WTC11 (cell line): Measurements from ENCODE around the gene GUCY1A2. TPM values are rescaled to one million over a fixed set of nuclear protein-coding genes. Genes with fewer than 3 reads are reported as not detected.

Experiments
- ATAC-seq: fragments of 200-7000 bp; cut with Tn5 transposase; 2 replicates; pipeline ENCODE4 v1.10.0; 2021; ENCODE audit warnings: mild to moderate bottlenecking, moderate library complexity
- CTCF ChIA-PET: fragments of 300-600 bp; sonication (Branson Sonifier 250); formaldehyde crosslinking; loops from one replicate; lab custom pipeline; 2021; ENCODE audit warnings: antibody characterized with exemption; lab: Charles Lee
- POLR2A ChIA-PET: fragments of 350-600 bp; sonication (Branson Sonifier 250); formaldehyde crosslinking; loops from one replicate; lab custom pipeline; 2021; ENCODE audit warnings: antibody characterized with exemption; lab: Charles Lee
- DNase-seq: peaks from one replicate; pipeline ENCODE4 v3.0.0; 2021; ENCODE audit warnings: low spot score
- H3K27ac Mint-ChIP-seq: 2 replicates; pipeline ENCODE4 v1.8.0; 2021; ENCODE audit warnings: mixed read lengths
- H3K27me3 Mint-ChIP-seq: 2 replicates; pipeline ENCODE4 v1.8.0; 2021; ENCODE audit warnings: low read depth, mild to moderate bottlenecking, moderate library complexity, mixed read lengths
- H3K36me3 Mint-ChIP-seq: 2 replicates; pipeline ENCODE4 v1.8.0; 2021; ENCODE audit warnings: mixed read lengths
- H3K4me1 Mint-ChIP-seq: 2 replicates; pipeline ENCODE4 v1.8.0; 2022; ENCODE audit warnings: mixed read lengths
- H3K4me3 Mint-ChIP-seq: 2 replicates; pipeline ENCODE4 v1.8.0; 2021; ENCODE audit warnings: mild to moderate bottlenecking, moderate library complexity, mixed read lengths
- H3K9me3 Mint-ChIP-seq: 2 replicates; pipeline ENCODE4 v1.8.0; 2021; ENCODE audit warnings: mixed read lengths
- ATF2 ChIP-seq: sonication (generic); formaldehyde crosslinking; IDR thresholded peaks from 2 replicates; pipeline ENCODE4 v1.8.1; 2022; ENCODE audit warnings: low read depth, missing genetic modification reagents, borderline replicate concordance
- CDX4 ChIP-seq: fragments of 250-450 bp; sonication (Bioruptor Pico); IDR thresholded peaks from 2 replicates; pipeline ENCODE4 v1.9.0; 2021; ENCODE audit warnings: moderate library complexity, mild to moderate bottlenecking, inconsistent platforms, borderline replicate concordance
- E2F4 ChIP-seq: sonication (generic); formaldehyde crosslinking; IDR thresholded peaks from 2 replicates; pipeline ENCODE4 v1.8.1; 2022; ENCODE audit warnings: low read depth, mild to moderate bottlenecking, moderate library complexity, missing genetic modification reagents, borderline replicate concordance
- E2F5 ChIP-seq: sonication (generic); formaldehyde crosslinking; IDR thresholded peaks from 2 replicates; pipeline ENCODE4 v1.8.1; 2022; ENCODE audit warnings: mild to moderate bottlenecking, moderate library complexity, missing genetic modification reagents
- FOXP1 ChIP-seq: sonication (generic); formaldehyde crosslinking; IDR thresholded peaks from 2 replicates; pipeline ENCODE4 v1.8.0; 2022; ENCODE audit warnings: missing genetic modification reagents, mild to moderate bottlenecking, moderate library complexity, borderline replicate concordance
- KAT7 ChIP-seq: sonication (generic); formaldehyde crosslinking; IDR thresholded peaks from 2 replicates; pipeline ENCODE4 v1.8.1; 2023; ENCODE audit warnings: missing genetic modification reagents, mild to moderate bottlenecking, borderline replicate concordance
- NFYB ChIP-seq: sonication (generic); formaldehyde crosslinking; conservative IDR thresholded peaks from 2 replicates; pipeline ENCODE4 v1.8.0; 2022; ENCODE audit warnings: low read depth, missing genetic modification reagents
- NR1H2 ChIP-seq: sonication (generic); formaldehyde crosslinking; IDR thresholded peaks from 2 replicates; pipeline ENCODE4 v1.9.0; 2021; ENCODE audit warnings: mild to moderate bottlenecking, moderate library complexity, missing genetic modification reagents
- NR2C2 ChIP-seq: sonication (generic); formaldehyde crosslinking; IDR thresholded peaks from 2 replicates; pipeline ENCODE4 v1.8.0; 2022; ENCODE audit warnings: mild to moderate bottlenecking, missing genetic modification reagents
- OVOL2 ChIP-seq: fragments of 250-450 bp; sonication (Bioruptor Pico); IDR thresholded peaks from 2 replicates; pipeline ENCODE4 v1.9.0; 2021; ENCODE audit warnings: mild to moderate bottlenecking, borderline replicate concordance
- SMAD3 ChIP-seq: sonication (generic); formaldehyde crosslinking; IDR thresholded peaks from 2 replicates; pipeline ENCODE4 v1.8.0; 2022; ENCODE audit warnings: missing genetic modification reagents, mild to moderate bottlenecking, borderline replicate concordance
- TCF7 ChIP-seq: sonication (generic); formaldehyde crosslinking; IDR thresholded peaks from 2 replicates; pipeline ENCODE4 v1.8.0; 2022; ENCODE audit warnings: mild to moderate bottlenecking, low read depth, missing genetic modification reagents, moderate library complexity
- USF2 ChIP-seq: sonication (generic); formaldehyde crosslinking; IDR thresholded peaks from 2 replicates; pipeline ENCODE4 v1.8.1; 2023; ENCODE audit warnings: mild to moderate bottlenecking, missing genetic modification reagents, moderate library complexity
- ZBTB21 ChIP-seq: sonication (generic); formaldehyde crosslinking; IDR thresholded peaks from 2 replicates; pipeline ENCODE4 v1.8.1; 2023; ENCODE audit warnings: mild to moderate bottlenecking, missing genetic modification reagents, borderline replicate concordance
- ZBTB43 ChIP-seq: sonication (generic); formaldehyde crosslinking; IDR thresholded peaks from 2 replicates; pipeline ENCODE4 v1.8.1; 2023; ENCODE audit warnings: mild to moderate bottlenecking, missing genetic modification reagents
- ZMAT4 ChIP-seq: fragments of 250-450 bp; sonication (Bioruptor Pico); IDR thresholded peaks from 2 replicates; pipeline ENCODE4 v1.9.0; 2021; ENCODE audit warnings: mild to moderate bottlenecking
- ZNF232 ChIP-seq: sonication (generic); formaldehyde crosslinking; IDR thresholded peaks from 2 replicates; pipeline ENCODE4 v1.8.0; 2022; ENCODE audit warnings: mild to moderate bottlenecking, missing genetic modification reagents
- ZNF396 ChIP-seq: fragments of 250-450 bp; sonication (Bioruptor Pico); IDR thresholded peaks from 2 replicates; pipeline ENCODE4 v1.8.0; 2021; ENCODE audit warnings: mild to moderate bottlenecking, moderate library complexity, borderline replicate concordance
- ZNF416 ChIP-seq: fragments of 250-450 bp; sonication (Bioruptor Pico); IDR thresholded peaks from 2 replicates; pipeline ENCODE4 v1.9.0; 2021; ENCODE audit warnings: mild to moderate bottlenecking, inconsistent platforms
- ZNF532 ChIP-seq: fragments of 250-450 bp; sonication (Bioruptor Pico); IDR thresholded peaks from 2 replicates; pipeline ENCODE4 v1.9.0; 2021; ENCODE audit warnings: mild to moderate bottlenecking, borderline replicate concordance
- ZNF671 ChIP-seq: fragments of 250-450 bp; sonication (Bioruptor Pico); IDR thresholded peaks from 2 replicates; pipeline ENCODE4 v1.8.0; 2021; ENCODE audit warnings: mild to moderate bottlenecking
- ZSCAN18 ChIP-seq: fragments of 250-450 bp; sonication (Bioruptor Pico); IDR thresholded peaks from 2 replicates; pipeline ENCODE4 v2.1.2; 2022; ENCODE audit warnings: mild to moderate bottlenecking, moderate library complexity
- total RNA-seq: library from RNA; stranded (reverse); gene quantifications from 3 replicates; pipeline ENCODE4 v1.2.3, GENCODE V29; 2021

GUCY1A2 gene
- total RNA-seq, 1 experiment from 2014 or later: 0.90 TPM

GRCh38 chr11:107042748-107043147 is 24.5 kb upstream of the GUCY1A2 start (continued):
- TF ChIP-seq ZSCAN18: no peak
- no peak for TF ChIP-seq USF2
- no peak for TF ChIP-seq NFYB (CRISPR knock-in tag)

- no peaks in the 10 kb centered on the region for H3K4me1 Mint-ChIP-seq
- H3K36me3 Mint-ChIP-seq: peaks cover 5% of the 10 kb centered on the region; the same call in 1 of the 2 replicates
- ChIA-PET POLR2A (interaction anchor here (0.7 kb wide), 1 partner anchor 539 kb away, joined by 4 read pairs; no protein-coding TSS in a partner anchor), CTCF (no interaction called here)
- H3K4me3 Mint-ChIP-seq: no peak overlapping the region
- no peaks in the 10 kb centered on the region for H3K27me3 Mint-ChIP-seq
- ATAC-seq (no peak), DNase-seq (no peak)
- H3K27ac Mint-ChIP-seq: no peak overlapping the region
- H3K9me3 Mint-ChIP-seq: peaks cover 15% of the 10 kb centered on the region
- TF ChIP-seq ZNF232 (CRISPR knock-in tag) (no peak), SMAD3 (CRISPR knock-in tag) (no peak), CDX4 (CRISPR knock-in tag) (no peak), ZBTB43 (no peak), NR2C2 (CRISPR knock-in tag) (no peak), ZNF671 (no peak), E2F5 (CRISPR knock-in tag) (no peak), E2F4 (CRISPR knock-in tag) (no peak), ZNF416 (CRISPR knock-in tag) (no peak), FOXP1 (no peak), ATF2 (no peak), ZBTB21 (CRISPR knock-in tag) (no peak), KAT7 (CRISPR knock-in tag) (no peak), ZNF532 (CRISPR knock-in tag) (no peak), NFYB (CRISPR knock-in tag) (no peak), ZMAT4 (CRISPR knock-in tag) (no peak), ZNF396 (CRISPR knock-in tag) (no peak), TCF7 (CRISPR knock-in tag) (no peak), OVOL2 (CRISPR knock-in tag) (no peak), NR1H2 (CRISPR knock-in tag) (no peak)
- TF ChIP-seq, all 79 proteins: peak for 0
Measured at GRCh38 chr11:107041088-107041444, 22.8 kb upstream of the GUCY1A2 start.
